Endometrium (tissue), 2 donors: Measurements from ENCODE around the gene RRBP1.

Experiments used
- FAIRE-seq: peaks from 2 replicates; lab custom pipeline; 2012; peaks lifted over from hg19 to GRCh38; lab: Jason Lieb, UNC
- donor health status: control.
- donor health status: control.

The RRBP1 gene

DNA sequence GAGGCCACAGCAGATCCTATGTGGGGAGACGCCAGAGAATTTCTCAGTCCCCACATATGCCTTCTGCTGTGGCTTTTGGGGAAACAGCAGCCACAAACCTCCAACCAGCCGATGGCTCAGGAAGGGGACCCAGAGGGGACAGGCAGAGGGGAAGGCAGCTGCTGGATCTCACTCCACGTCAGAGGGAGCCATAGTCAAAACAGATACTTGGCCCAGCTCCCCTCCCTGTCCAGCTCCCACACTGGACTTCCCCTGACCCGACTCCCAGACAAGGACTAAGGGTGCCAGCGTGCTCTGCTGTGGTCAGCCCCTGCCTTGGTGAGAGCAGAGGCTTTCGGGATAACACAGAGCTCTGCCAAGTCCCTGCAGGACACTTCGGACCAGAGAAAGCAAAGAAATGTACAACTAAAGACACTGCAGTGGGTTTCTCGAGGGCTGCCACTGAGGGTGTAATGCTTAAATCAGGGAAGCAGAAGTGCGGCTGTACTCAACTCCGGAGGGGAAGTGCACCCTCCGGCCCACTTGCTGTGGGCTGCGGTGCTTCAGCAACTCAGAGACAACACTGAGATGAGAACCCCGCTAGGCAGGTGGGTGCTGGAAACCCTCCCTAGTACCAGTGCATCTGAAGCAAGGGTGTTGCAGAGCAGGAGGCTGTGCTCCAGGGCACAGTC is 47.2 kb downstream of the RRBP1 start:
- FAIRE-seq, result no peak

DNA sequence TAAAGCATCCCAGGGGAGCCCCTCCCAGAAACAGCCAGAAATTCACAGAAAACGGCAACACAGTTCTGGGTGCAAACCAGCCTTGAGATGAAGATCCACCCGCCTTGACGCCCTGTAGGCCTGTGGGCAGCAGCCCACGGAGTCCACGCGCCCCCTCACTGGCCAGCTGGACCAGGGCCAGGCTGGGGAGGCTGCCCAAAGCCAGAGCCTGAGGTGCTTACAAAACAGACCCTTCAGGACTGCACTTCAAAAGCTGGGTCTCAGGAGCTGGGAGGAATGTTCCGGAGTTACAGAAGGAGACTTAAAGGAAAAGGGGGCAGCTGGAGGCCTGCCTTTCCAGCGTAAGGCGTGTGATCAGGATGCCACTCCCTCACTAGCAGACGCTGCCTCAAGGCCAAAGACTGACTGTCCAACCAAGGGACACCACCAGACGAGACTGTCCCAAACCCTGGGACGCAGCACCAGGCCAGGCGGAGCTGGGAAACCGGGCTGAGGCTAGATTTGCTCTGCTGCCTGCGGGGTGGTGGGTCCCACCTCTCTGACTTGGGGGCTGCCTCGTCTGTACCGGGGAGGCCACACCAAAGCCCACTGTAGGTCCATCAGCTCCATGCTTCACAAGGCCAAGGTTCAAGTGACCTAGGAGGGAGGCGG is 48.1 kb downstream of the RRBP1 start:
- no peak for FAIRE-seq

DNA sequence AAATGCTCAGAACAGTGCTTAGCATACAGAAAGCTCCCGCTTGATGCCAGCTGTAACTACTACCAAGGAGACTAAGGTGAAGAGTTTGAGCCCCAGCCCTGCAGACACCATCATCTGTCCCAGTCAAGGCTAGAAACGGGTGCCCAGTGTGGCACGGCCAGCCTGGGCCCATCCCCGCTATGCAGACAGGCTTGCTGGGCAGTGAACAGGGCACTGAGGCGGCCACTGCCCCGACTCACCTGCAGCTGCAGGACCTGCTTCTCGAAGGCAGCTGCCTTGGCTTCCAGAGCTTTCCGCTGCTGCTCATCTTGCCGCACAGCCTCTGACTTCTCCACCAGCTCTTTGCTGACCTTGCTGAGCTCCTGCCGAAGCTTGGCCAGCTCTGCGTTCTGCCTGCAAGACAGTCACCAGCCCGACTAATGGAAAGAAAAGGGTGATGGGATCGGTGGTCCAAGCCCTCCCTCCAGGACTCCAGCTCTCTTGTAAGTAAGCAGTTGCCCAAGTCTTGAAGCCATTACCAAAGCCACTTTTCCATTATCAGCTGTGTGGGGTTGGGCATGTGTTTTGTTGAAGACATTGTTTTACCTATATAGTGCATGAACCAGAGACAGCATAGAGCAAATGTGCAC is 48.7 kb downstream of the RRBP1 start:
- no peak for FAIRE-seq

DNA sequence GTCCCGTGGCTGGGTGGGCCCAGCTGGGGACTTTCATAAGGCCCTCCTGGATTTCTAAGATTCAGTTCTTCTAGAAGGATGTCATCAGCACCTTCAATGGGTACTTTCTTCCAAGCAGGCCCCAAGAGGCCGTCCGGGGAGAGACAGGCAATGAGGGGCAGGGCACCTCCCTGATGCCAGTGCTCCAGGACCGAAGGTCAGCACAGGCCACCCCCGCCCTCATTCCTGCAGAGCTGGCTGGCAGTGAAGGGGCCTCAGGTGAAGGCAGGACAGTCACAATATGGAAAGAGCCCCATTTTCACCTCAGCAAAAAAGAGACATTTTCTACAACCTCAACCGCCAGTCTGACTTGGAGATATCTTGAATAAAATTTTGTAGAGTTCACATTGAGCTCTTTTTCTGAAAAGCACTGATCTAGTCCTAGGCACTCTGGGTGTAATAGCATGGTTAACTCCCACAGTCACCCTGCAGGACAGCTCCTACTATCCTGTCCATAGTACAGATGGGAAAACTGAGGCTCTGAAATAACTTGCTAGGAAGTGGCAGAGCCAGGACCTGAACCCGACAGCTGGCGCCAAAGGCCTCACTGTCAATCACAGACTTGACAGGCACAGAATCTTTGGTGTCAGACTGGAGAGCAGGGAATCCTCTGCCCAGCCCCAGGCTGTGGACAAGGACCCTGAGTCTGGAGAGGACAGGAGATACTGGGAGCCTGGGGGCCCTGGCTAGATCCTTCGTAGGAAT is 50.3 kb downstream of the RRBP1 start:
- FAIRE-seq, result no peak

DNA sequence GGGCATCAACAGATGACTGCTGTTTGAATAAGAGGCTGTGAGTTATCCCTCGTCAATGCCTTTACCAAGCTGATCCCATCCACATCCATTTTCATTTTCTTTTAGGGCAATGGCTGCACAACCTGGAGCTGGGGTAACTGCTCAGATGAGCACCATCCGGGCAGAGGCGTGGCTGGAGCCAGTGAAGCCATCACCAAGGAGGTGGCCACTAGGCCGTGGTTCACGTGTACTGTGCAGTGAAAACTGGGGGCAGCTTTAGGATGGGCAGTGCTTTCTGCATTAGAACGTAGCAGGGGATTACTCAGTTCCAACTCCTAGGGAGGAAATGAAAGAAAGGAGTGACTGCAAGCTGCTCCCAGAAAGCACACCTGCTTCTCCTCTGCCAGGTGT is 51.2 kb downstream of the RRBP1 start:
- no peak for FAIRE-seq

DNA sequence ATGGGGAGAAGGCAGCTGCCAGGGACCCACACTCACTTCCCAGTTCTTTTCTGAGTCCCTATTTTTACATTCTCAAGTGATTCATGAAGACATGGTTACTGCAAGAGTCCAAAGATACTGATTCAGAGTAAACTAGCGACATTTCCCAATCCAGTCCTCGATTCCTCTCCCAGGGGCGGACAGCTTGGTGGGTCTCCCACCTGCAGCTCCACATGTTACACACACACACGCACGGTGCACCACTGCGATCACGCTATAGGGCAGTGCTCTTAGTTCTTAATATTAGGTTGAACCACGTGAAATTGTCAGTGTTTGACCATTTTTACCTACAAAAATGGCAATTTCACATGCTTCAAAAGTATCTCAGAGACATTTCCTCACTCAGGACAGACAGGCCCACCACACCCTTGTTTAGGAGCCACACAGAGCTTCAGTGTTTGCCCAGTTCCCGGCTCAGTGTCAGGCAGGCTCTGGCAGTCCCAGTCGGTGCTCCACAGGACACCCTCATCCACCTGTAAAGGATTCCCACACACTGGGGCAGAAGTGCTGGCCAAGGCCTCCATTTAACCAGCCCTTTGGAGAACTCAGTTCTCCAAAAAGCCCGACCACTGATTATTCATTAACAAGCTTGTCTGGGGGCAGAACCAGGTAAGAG is 51.8 kb downstream of the RRBP1 start:
- no peak for FAIRE-seq

DNA sequence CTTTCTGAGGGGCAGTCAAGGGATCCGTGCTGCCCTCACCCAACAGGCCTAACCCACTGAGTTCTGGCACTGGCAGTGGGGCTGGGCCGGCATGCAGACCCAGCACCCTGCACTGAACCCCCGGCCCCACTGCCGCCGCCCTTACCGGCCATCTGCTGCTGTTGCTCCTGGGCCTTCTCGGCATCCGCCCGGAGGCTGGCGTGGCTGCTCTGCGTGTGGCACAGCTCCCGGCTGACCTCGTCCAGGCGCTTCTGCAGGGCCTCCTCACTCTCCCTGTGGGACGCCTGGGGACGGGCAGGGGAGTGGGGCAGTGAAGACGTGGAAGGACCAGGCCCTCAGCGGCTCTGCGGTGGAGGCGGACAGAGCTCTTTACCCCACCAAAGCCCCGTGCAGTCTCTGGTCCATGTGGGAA is 52.4 kb downstream of the RRBP1 start:
- FAIRE-seq, result no peak

DNA sequence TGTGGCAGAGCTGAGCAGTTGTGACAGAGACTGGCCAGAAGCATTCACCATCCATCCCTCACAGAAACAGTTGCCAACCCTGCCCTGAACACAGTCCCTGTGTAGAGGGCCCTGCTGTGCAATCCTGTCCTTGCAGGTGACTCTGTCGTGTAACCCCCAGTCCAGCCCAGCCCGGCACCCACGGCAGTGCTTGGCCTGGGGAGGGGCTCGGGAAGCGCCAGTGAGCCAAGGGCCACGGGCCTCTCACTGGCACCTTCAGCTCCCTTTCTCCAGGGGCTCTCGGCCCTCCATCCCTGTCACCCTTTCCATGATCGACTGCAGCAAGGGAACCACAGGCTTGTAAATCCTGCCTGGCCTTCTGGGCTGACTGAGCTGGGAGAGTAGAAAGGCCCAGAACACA is 53.0 kb downstream of the RRBP1 start:
- no peak for FAIRE-seq

DNA sequence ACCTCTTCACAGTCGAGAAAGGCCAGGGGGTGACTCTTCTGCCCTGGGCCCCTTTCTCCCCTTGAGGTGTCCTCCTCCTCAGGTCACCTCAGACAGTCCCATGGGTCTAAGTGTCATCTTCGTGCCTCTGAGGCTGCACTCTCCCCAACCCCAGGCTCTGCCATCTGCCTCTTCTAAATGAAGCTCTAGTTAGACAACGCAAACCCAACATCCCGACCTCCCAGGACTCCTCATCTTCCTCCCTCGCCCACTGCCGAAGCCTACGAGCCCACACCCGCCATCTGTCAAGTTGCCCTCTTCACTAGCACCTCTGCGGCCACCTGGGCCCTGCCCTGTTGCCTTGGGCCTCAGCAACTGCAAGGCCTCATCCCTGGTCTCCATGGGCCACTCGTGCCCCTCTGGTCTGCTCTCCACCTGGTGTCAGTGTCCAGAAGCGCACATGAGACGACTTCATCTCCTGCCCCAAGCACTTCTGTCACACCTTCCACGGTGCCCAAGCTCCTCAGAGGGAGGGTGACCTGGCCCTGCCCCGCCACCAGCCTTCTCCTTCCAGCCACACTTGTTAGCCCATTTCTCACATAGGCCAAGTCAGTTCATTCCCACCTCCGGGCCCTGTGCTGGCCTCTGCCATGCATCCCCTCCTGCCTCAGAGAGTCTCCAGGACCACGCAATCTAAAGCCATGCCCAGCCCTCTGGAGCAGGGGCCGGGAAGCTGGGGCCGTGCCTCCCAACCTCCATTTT is 53.8 kb downstream of the RRBP1 start:
- FAIRE-seq, result no peak

DNA sequence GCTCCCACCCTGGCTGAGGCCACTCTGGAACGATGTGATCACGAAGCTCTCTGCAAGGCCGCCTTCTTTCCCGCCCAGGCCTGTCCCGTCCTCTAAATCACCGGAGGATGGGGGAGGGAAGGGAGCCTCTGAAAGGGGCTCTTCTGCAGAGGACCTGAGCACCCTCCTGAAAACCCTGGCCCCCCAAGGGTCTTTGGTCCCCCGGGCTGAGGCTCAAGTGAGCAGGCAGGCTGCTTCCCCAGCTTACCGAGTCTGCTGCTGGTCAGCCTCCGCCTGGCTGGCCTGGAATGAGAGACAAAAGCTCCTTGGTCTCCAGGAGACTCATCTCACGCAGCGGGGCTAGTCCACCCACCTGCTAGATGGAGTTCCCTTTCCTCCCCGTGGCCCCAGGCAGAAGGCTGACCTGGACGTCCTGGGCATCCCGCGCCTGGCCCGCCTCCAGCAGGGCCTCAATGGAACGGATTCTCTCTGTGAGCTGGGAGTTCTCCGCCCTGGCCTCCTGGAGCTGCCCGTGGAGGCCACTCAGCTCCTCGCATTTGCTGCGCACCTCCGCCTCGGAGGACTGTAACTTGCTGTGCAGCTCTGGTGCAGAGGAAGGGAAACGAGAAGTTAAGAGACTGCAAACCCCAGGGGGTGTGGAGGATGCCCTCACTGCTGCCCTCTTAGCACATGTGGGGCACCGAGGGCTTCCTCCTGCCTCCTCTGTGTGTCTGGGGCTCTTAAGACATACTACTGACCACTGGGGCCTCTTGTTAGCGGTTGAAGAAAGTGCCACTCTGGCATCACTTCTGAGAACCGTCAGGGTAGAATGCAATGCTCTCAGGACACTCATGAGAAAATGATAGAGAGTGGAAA is 54.7 kb downstream of the RRBP1 start:
- no peak for FAIRE-seq

DNA sequence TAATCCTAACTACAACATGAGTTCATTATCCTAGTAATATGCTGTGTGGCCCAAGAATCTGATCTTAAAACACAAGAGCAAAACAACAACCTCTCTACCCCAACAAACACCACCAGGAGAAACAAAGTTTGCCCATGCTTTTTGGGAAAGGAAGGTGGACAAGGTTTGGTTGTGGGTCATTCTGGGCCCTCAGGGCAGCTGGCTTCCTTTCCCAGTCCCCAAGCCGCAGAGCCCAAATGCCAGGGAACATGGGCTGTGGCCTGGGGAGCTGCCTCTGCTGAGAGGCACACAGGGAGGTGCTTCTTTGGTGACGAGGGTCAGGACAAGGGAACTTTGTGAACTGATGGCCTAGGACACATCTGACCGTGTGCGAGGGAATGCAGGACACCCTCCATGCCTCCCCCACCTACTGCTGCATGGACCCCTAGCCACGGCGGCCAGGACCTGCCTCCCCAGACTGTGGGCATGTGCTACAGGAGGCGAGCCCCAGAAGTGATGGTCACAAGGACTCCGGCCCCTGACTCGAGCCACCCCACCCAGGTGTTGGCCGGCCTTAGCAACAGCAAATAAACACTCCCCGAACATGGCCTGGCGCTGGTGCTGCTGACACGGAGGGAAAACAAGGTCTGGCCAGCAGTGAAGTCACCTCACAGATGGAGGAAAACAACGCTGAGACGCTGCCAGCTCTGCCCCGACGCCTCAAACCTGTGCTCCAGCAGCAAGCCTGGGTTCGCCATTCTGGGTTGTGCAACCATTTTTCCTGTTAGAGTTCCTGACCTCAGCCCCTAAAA is 55.6 kb downstream of the RRBP1 start:
- no peak for FAIRE-seq

DNA sequence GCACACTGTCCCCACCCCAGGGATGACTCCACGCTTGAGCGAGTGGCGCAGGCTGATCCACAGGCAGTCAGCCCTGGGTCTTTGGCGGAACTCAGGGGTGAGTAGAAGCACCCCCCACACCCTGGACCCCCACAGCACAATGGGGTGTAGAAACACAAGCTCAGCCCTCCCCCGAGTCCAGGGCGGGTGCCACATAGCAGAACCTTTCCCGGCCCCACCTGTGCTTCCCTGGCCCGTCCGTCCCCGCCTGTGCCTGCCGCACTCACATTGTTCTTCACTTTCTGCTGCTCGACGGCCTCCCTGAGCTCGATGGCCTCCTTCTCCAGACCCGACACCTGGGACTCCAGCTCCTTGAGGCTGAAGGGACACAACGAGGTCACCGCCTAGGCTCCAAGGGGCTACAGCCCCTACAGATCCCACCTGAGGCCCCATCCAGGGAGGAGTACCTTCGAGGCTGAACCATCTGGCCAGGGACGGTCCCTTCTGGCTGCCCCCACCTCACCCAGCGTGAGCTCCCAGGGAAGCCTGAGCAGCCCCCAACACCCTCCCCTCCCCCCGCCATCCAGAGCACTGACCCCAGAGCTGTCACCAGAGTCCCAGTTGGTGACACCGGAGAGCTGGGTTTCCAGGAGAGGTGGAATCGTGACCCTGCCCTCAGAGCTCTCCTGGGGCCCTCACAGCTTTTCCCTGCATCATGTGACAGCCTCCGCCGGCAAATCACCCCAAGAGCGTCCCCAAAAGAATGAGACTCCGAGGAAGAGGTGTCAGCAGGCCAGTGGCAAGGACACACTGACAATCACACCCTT is 56.6 kb downstream of the RRBP1 start:
- FAIRE-seq, result no peak

DNA sequence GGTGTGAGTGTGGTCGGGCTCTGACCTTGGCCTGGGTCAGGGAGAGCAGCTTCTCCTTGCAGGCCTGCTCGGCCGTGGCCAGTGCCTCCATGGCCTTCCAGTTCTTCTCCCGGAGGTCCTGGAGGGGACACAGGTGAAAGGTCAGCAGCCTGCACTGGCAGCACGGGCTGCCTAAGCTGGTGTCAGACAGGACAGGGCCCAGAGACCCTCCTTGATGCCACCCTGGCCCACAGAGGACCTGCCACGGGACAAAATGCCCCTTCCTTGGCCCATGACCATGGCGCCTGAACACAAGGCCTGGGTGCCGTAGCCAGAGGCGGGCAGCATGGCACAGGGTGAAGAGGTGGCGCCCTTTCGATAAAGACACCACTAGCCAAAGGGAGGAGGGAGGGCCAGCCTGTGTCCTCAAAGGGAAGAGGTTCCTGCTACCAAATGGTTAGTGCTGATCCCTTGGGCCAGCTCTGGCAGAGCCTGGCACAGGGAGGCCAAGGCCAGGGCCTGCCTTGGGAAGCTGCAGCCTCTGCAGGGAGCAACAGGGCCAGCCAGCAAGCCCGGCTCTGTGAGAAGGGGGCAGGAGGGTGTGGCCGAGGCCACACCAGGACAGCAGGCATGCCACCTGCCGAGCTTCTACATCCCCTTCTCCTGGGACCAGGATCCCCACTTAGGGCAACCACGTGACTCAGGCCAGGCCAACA is 57.3 kb downstream of the RRBP1 start:
- FAIRE-seq, result no peak

DNA sequence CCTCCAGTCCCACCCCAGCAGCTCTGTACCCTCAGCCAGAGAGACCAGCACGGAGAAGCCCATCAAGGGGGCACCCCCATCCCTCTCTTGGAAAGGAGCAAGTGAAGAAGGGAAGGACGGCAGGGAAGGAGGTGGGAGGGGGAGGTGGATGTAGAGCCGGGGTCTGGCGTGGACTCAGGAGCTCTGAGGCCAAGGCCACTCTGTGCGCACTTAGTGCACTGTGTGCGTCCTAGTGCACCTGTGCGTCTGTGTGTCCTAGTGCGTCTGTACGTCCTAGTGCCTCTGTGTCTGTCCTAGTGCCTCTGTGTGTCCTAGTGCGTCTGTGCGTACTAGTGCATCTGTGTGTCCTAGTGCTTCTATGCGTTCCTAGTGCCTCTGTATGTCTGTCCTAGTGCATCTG is 58.0 kb downstream of the RRBP1 start:
- no peak for FAIRE-seq

DNA sequence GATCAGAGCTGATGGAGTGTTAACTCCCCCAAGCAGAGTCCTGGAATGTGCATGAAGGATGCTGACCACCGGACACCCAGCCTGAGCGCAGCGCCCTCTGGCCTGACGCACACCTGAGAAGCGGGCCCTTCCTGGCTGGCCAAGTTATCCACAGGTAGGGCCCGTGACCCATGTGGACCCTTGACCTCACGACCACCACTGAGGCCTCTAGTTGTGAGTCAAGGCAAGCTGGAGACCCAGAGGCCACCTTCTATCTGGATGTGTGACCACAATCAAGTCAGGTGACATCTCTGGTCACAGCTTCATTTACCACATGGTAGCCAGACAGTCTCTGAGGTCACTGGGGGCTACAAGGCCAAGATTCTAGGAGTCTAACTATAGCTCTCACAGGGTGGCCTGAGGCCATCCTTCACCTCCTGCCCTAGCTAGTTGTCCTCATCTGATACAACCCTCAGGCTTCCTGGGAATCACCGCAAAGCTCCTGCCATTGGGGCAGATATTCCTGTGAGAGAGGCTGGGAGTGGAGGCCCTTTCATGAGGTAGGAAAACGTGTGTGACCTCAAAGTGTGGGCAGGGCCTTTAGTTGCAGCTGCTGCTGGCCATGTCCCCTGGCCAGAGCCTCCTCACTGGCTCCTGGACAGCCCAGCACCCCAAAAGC is 59.1 kb downstream of the RRBP1 start:
- FAIRE-seq, result no peak

DNA sequence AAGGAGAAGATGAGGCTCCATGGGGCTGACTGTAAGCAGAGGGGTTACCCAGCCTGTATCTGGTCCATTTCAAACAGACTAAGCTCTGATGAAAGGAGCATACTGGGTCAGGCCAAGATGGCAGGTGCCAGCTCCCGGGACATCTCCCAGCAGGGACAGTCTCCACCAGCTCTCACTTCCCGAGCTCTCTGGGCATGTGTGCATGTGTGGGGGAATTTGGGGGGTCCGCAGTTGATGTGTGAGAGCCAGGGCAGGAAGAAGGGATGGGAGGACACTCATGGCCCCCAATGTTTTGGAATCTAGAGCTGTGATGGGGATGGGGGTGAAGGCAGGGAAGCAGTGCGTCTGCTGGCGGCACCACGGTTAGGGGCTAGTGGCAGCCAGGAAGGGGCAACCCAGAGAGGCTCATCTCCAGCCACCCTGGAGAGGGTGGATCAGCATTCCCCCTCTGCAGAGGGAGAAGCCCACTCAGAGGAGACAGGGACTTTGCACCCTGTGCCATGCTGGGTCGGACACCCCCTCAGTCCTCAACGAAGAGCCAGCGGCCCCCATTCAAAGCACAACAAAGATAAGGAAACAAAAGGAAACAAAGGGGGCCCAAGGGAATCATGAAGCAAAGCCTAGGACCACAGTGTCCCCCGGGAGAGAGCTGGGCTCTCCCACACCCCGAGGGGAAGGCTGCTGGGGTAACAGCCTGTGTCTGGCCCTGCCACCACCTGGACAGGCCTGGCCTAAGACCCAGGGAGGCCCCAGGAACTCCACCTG is 59.8 kb downstream of the RRBP1 start:
- no peak for FAIRE-seq
